OCI-LY1 (cell line): ENCODE results near the gene IQCB1.
"Not testable (repeated sequence)": the region's sequence is repeated elsewhere in the genome, so short reads cannot be mapped to it uniquely, and the experiment has no call there.

Source experiments
- H2AFZ ChIP-seq: fragments of 200-600 bp; sonication (generic), shearing (Covaris generic); 2 replicates; pipeline ENCODE4 v1.6.0; 2014; ENCODE audit warnings: antibody characterized with exemption, mild to moderate bottlenecking, low read length
- H3F3A ChIP-seq: fragments of 200-600 bp; sonication (generic), shearing (Covaris generic); 2 replicates; pipeline ENCODE4 v1.6.0; 2014; ENCODE audit warnings: mild to moderate bottlenecking, antibody characterized with exemption, low read length, moderate library complexity; ENCODE audit not compliant: insufficient read depth
- H3K27ac ChIP-seq: fragments of 200-600 bp; sonication (generic); 2 replicates; pipeline ENCODE4 v1.5.1; 2014; ENCODE audit warnings: low read length, mixed run types, mild to moderate bottlenecking, low read depth; ENCODE audit not compliant: poor library complexity, severe bottlenecking
- H3K27me3 ChIP-seq: fragments of 200-600 bp; sonication (generic); 2 replicates; pipeline ENCODE4 v1.6.0; 2014; ENCODE audit warnings: antibody characterized with exemption, mild to moderate bottlenecking, low read length, moderate library complexity; ENCODE audit not compliant: insufficient read depth
- H3K36me3 ChIP-seq: fragments of 200-600 bp; sonication (generic); 2 replicates; pipeline ENCODE4 v1.6.1; 2014; ENCODE audit warnings: mild to moderate bottlenecking, antibody characterized with exemption, low read length, moderate library complexity, mixed read lengths; ENCODE audit not compliant: insufficient read depth
- H3K4me1 ChIP-seq: fragments of 200-600 bp; sonication (generic); 2 replicates; pipeline ENCODE4 v1.5.1; 2014; ENCODE audit warnings: mild to moderate bottlenecking, low read length, moderate library complexity; ENCODE audit not compliant: insufficient read depth, severe bottlenecking
- H3K4me2 ChIP-seq: fragments of 200-600 bp; sonication (generic), shearing (Covaris generic); 2 replicates; pipeline ENCODE4 v1.6.1; 2014; ENCODE audit warnings: low read length
- H3K4me3 ChIP-seq: fragments of 200-600 bp; sonication (generic); 2 replicates; pipeline ENCODE4 v1.5.1; 2014; ENCODE audit warnings: low read length, low read depth, mild to moderate bottlenecking, mixed read lengths; ENCODE audit not compliant: poor library complexity, severe bottlenecking
- H3K79me2 ChIP-seq: fragments of 200-600 bp; shearing (Covaris generic); 2 replicates; pipeline ENCODE4 v1.6.1; 2016; ENCODE audit warnings: mixed run types, low read length, mixed read lengths; ENCODE audit not compliant: insufficient read depth
- H3K9ac ChIP-seq: fragments of 200-600 bp; sonication (generic), shearing (Covaris generic); 2 replicates; pipeline ENCODE4 v1.6.1; 2014; ENCODE audit warnings: mild to moderate bottlenecking, low read length, mixed read lengths
- H3K9me2 ChIP-seq: fragments of 200-600 bp; sonication (generic), shearing (Covaris generic); 2 replicates; pipeline ENCODE4 v1.6.1; 2014; ENCODE audit warnings: low read depth, mild to moderate bottlenecking, low read length, mixed read lengths
- H3K9me3 ChIP-seq: fragments of 200-600 bp; shearing (Covaris generic); 2 replicates; pipeline ENCODE4 v1.6.1; 2014; ENCODE audit warnings: low read length, mixed read lengths
- H4K20me1 ChIP-seq: fragments of 200-600 bp; sonication (generic), shearing (Covaris generic); 2 replicates; pipeline ENCODE4 v1.6.0; 2016; ENCODE audit warnings: mild to moderate bottlenecking, low read length; ENCODE audit not compliant: insufficient read depth
- CTCF ChIP-seq: fragments of 200-600 bp; sonication (generic), shearing (Covaris generic); IDR thresholded peaks from 2 replicates; pipeline ENCODE4 v1.5.1; 2017; ENCODE audit warnings: mild to moderate bottlenecking, antibody characterized with exemption, low read length, moderate library complexity, mixed read lengths
- EZH2 ChIP-seq: fragments of 200-600 bp; sonication (generic), shearing (Covaris generic); IDR thresholded peaks from 2 replicates; pipeline ENCODE4 v1.8.0; 2017; ENCODE audit warnings: borderline replicate concordance, mixed run types, mild to moderate bottlenecking, antibody characterized with exemption, low read length, moderate library complexity, mixed read lengths

Gene IQCB1

GRCh38 chr3:121786485-121786884, 48.4 kb downstream of the IQCB1 start:
- Histone ChIP-seq H3K36me3 (peaks cover 79% of the 10 kb centered on the region), H3K4me2 (no peak overlapping the region), H2AFZ (no peak overlapping the region), H4K20me1 (no peaks in the 10 kb centered on the region), H3F3A (no peaks in the 10 kb centered on the region), H3K9ac (no peak overlapping the region), H3K9me2 (no peaks in the 10 kb centered on the region), H3K9me3 (no peaks in the 10 kb centered on the region), H3K4me1 (no peaks in the 10 kb centered on the region), H3K27ac (no peak overlapping the region), H3K27me3 (no peaks in the 10 kb centered on the region), H3K79me2 (no peaks in the 10 kb centered on the region), H3K4me3 (no peak overlapping the region)
- TF ChIP-seq EZH2 (no peak), CTCF (no peak)

DNA sequence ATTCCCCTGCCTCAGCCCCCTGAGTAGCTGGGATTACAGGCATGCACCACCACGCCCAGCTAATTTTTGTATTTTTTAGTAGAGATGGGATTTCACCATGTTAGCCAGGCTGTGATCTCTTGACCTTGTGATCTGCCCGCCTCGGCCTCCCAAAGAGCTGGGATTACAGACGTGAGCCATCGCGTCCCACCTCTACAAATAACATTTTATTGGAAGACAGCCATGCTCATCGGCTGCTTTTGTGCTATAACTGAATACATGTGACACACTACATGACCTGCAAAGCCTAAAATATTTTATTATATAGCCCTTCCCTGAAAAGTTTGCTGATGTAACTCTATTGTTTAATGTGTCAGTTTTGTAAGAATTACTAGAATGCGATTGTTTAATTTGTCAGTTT, 52.1 kb downstream of the IQCB1 start:
- H3K4me2 ChIP-seq, H3K79me2 ChIP-seq, H3K9me3 ChIP-seq, H4K20me1 ChIP-seq, H3K27ac ChIP-seq, H3F3A ChIP-seq, H3K4me3 ChIP-seq, H2AFZ ChIP-seq, H3K9ac ChIP-seq, H3K27me3 ChIP-seq, H3K4me1 ChIP-seq, H3K9me2 ChIP-seq: not testable (repeated sequence)
- H3K36me3 ChIP-seq: peaks cover 84% of the 10 kb centered on the region

- H4K20me1 ChIP-seq: no peaks in the 10 kb centered on the region
- H3K27ac ChIP-seq: no peak overlapping the region
- H3K9me3 ChIP-seq: no peaks in the 10 kb centered on the region
- no peaks in the 10 kb centered on the region for H3F3A ChIP-seq
- peaks cover 82% of the 10 kb centered on the region for H3K36me3 ChIP-seq
- H3K9ac ChIP-seq: no peak overlapping the region
- no peak overlapping the region for H2AFZ ChIP-seq
- no peaks in the 10 kb centered on the region for H3K9me2 ChIP-seq
- TF ChIP-seq EZH2 (no peak), CTCF (no peak)
- no peak overlapping the region for H3K4me2 ChIP-seq
- no peaks in the 10 kb centered on the region for H3K4me1 ChIP-seq
- H3K27me3 ChIP-seq: no peaks in the 10 kb centered on the region
- H3K4me3 ChIP-seq: no peak overlapping the region
- no peaks in the 10 kb centered on the region for H3K79me2 ChIP-seq
Measured at GRCh38 chr3:121781611-121782010, 53.2 kb downstream of the IQCB1 start.

DNA sequence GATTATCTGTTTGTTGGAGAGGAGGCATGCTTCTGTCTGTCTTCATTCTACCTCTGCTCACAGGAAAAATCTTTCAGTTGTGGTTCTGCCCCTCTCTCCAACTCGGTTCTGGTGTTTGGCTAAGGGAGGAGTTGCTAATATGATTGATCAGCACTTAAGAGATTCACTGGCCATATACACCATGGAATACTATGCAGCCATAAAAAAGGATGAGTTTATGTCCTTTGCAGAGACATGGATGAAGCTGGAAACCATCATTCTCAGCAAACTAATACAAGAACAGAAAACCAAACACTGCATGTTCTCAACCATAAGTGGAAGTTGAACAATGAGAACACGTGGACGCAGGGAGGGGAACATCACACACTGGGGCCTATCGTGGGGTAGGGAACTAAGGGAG, 59.8 kb downstream of the IQCB1 start:
- H3K9ac ChIP-seq, H3K9me3 ChIP-seq, H3K4me2 ChIP-seq, H3K4me3 ChIP-seq, H4K20me1 ChIP-seq, H3K4me1 ChIP-seq, H3F3A ChIP-seq, H3K79me2 ChIP-seq, H3K27me3 ChIP-seq, H3K9me2 ChIP-seq, H2AFZ ChIP-seq, H3K27ac ChIP-seq: not testable (repeated sequence)
- peaks cover 89% of the 10 kb centered on the region for H3K36me3 ChIP-seq
